WERI-Rb-1 (cell line): Measurements from ENCODE around the gene DDAH2.

Source experiments
- DNase-seq: peaks from one replicate; pipeline ENCODE4 v3.0.0-alpha.2; 2020
- H3K27ac ChIP-seq: fragments of 250-450 bp; sonication (Bioruptor Pico); 2 replicates; pipeline ENCODE4 v1.5.1; 2020; ENCODE audit warnings: mild to moderate bottlenecking, moderate library complexity
- H3K27me3 ChIP-seq: fragments of 250-450 bp; sonication (Bioruptor Pico); 2 replicates; pipeline ENCODE4 v1.5.1; 2021; ENCODE audit warnings: mild to moderate bottlenecking, low read depth, moderate library complexity; ENCODE audit not compliant: insufficient read depth, severe bottlenecking
- H3K36me3 ChIP-seq: fragments of 250-450 bp; sonication (Bioruptor Pico); 2 replicates; pipeline ENCODE4 v1.5.1; 2020; ENCODE audit warnings: mild to moderate bottlenecking, moderate library complexity
- H3K4me3 ChIP-seq: 2 replicates; pipeline ENCODE4 v1.5.1; 2011; ENCODE audit warnings: low read depth, mild to moderate bottlenecking, control low read depth, low read length
- H3K9me3 ChIP-seq: fragments of 250-450 bp; sonication (Bioruptor Pico); 2 replicates; pipeline ENCODE4 v1.5.1; 2021; ENCODE audit warnings: mild to moderate bottlenecking, moderate library complexity; ENCODE audit not compliant: severe bottlenecking
- TF ChIP-seq, protein P1 (sequence below): IDR thresholded peaks from 2 replicates; pipeline ENCODE4 v1.5.1; 2011; ENCODE audit warnings: low read depth, mild to moderate bottlenecking, control low read depth, inconsistent platforms, low read length

DDAH2 gene

DNA sequence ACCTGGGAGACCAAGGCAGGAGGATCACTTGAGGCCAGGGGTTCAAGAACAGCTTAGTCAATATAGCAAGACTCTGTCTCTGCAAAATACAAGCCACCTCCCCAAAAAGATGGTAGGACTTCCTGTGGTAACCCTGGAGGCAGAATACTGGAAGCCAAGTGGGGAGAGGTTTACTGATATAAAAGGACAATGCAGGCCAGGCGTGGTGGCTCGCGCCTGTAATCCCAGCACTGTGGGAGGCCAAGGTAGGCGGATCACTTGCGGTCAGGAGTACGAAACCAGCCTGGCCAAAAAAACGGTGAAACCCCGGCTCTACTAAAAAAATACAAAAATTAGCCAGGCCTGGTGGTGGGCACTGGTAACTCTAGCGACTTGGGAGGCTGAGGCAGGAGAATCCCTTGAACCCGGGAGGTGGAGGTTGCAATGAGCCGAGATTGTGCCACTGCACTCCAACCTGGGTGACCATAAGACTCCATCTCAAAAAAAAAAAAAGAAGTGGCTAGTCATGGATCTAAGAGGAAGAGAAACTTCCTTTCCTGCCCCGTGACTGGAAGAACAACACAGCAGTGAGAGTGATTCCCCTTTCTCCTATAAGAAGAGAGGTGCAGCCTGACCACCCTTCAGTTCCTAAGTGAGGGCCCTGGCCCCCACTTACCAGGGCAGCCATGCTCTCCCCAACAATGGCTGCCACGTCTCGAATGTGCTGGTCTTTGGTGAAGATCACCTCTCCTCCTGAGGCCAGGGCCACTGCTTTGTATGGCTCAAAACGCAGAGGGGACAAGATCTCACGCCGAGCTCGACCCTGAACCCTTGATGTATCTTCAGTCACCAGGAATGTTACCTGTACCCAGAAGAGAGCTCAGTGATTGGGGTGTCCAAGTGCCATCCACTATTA is 39.5 kb upstream of the DDAH2 start:
- H3K9me3 ChIP-seq, result no peaks in the 10 kb centered on the region
- no peak overlapping the region for H3K27ac ChIP-seq
- DNase-seq, result no peak
- no peaks in the 10 kb centered on the region for H3K27me3 ChIP-seq
- no peaks in the 10 kb centered on the region for H3K36me3 ChIP-seq
- TF ChIP-seq, protein P1, sequence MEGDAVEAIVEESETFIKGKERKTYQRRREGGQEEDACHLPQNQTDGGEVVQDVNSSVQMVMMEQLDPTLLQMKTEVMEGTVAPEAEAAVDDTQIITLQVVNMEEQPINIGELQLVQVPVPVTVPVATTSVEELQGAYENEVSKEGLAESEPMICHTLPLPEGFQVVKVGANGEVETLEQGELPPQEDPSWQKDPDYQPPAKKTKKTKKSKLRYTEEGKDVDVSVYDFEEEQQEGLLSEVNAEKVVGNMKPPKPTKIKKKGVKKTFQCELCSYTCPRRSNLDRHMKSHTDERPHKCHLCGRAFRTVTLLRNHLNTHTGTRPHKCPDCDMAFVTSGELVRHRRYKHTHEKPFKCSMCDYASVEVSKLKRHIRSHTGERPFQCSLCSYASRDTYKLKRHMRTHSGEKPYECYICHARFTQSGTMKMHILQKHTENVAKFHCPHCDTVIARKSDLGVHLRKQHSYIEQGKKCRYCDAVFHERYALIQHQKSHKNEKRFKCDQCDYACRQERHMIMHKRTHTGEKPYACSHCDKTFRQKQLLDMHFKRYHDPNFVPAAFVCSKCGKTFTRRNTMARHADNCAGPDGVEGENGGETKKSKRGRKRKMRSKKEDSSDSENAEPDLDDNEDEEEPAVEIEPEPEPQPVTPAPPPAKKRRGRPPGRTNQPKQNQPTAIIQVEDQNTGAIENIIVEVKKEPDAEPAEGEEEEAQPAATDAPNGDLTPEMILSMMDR, result no peak
- H3K4me3 ChIP-seq, result no peak overlapping the region

DNA sequence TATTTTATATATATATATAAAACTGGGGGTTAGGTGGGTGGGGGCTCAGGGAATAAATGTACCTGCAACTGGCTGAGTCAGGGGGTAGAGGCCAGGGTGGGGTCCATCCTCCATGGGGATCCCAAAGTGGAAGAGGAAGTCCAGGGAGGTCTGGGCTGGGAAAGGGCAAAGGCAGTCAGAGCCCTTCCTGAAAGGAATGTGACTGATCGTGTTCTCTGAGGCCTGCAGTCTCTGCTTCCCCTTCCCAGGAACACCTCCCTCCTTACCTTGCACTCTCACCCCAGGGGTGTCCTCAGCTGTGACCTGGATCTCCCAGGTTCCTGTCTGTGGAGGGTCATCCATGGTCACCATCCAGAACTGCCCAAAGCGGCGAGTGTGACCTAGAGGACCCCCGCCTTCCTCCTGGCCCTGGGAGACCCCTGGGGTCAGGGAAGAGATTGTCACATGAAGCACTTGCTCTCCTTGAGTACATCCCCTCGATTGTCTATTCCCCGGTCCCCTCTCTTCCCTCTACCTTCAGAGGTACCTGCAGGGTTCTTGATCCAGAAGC is 38.1 kb upstream of the DDAH2 start:
- Histone ChIP-seq H3K9me3 (peaks cover 2% of the 10 kb centered on the region), H3K27ac (no peak overlapping the region), H3K36me3 (no peaks in the 10 kb centered on the region), H3K27me3 (no peaks in the 10 kb centered on the region), H3K4me3 (no peak overlapping the region)
- DNase-seq, result no peak
- TF ChIP-seq, protein P1, result no peak

- H3K27me3 ChIP-seq, result no peaks in the 10 kb centered on the region
- H3K9me3 ChIP-seq, result peaks cover 2% of the 10 kb centered on the region
- DNase-seq, result no peak
- H3K4me3 ChIP-seq, result no peak overlapping the region
- TF ChIP-seq, protein P1, result no peak
- no peaks in the 10 kb centered on the region for H3K36me3 ChIP-seq
- no peak overlapping the region for H3K27ac ChIP-seq
Measured at GRCh38 chr6:31765910-31766794, 37.1 kb upstream of the DDAH2 start.

GRCh38 chr6:31765559-31765909 is 36.4 kb upstream of the DDAH2 start:
- peaks cover 2% of the 10 kb centered on the region for H3K9me3 ChIP-seq
- no peaks in the 10 kb centered on the region for H3K27me3 ChIP-seq
- no peak overlapping the region for H3K27ac ChIP-seq
- no peak overlapping the region for H3K4me3 ChIP-seq
- TF ChIP-seq, protein P1, result no peak
- DNase-seq, result no peak
- H3K36me3 ChIP-seq, result no peaks in the 10 kb centered on the region

DNA sequence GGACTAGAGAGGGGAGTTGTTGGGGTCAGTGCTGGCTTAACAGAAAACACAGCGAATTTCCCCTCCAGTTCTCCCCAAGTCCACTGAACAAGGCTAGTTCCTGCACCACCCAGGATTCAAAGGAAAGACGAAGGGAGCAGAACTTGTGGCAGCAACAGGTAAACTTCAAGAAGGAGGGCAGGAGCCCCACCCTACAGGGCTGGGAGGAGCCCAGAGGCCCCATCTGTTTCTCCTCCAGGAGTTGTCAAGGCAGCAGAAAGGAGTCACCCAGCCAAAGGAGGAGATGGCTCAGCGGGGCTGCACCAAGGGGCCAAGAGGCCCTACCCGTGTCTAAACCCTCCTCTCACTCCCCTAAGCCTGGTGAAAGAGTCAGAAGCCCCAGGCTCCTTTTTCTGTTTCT is 35.1 kb upstream of the DDAH2 start:
- TF ChIP-seq, protein P1, result no peak
- peaks cover 2% of the 10 kb centered on the region for H3K9me3 ChIP-seq
- no peaks in the 10 kb centered on the region for H3K36me3 ChIP-seq
- no peak overlapping the region for H3K4me3 ChIP-seq
- no peak for DNase-seq
- no peaks in the 10 kb centered on the region for H3K27me3 ChIP-seq
- H3K27ac ChIP-seq, result no peak overlapping the region
